ENCODE results near the gene DGAT2.

DGAT2 gene

DNA sequence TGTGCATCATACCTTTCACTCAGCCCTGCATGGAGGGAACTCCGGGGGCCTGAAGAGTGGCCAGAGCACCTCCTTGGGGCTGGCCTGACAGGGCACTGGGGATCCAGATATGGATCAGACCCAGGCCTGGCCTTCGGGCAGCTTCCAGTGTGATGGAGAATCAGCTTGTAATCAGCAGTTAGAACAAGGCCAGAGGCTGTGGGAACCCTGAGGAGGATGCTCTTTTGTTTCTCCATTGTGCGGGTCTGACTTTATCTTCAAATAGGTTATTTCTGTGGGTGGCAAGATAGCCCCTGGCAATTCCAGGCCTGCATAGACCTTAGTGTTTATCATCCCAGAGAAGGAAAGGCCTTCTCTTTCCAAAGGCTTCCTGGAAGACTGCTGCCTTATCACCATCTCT, 12.3 kb downstream of the DGAT2 start:
- DNase-seq (ENCODE audit: low spot score), result no peak

- DNase-seq (ENCODE audit: low spot score), result no peak
Measured at GRCh38 chr11:75781296-75781695, 12.7 kb downstream of the DGAT2 start.

DNA sequence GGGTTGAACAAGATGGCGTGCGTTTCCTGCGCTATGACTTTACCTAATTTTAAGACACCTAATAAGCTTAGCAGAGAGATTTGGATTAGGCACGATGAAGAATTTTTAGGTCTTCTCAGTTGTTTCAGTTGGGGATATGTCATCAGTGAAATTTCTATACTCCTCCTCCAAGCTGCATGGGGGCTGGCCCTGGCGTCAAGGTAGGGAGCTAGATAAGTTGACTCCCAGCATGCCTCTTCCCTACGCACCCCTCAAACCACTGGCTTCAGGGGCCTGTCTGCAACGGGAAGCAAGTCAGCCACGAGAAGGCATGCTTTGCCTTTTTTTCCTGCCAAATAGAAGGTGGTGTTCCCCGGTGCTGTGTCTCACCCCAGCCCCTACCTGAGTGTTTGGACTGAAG, 13.3 kb downstream of the DGAT2 start:
- DNase-seq (ENCODE audit: low spot score), result no peak

GRCh38 chr11:75782540-75783263, 14.1 kb downstream of the DGAT2 start:
- no peak for DNase-seq (ENCODE audit: low spot score)

- DNase-seq (ENCODE audit: low spot score), result no peak
Measured at GRCh38 chr11:75783416-75784084, 15.0 kb downstream of the DGAT2 start.

GRCh38 chr11:75784085-75784478, 15.5 kb downstream of the DGAT2 start:
- DNase-seq (ENCODE audit: low spot score), result no peak

DNA sequence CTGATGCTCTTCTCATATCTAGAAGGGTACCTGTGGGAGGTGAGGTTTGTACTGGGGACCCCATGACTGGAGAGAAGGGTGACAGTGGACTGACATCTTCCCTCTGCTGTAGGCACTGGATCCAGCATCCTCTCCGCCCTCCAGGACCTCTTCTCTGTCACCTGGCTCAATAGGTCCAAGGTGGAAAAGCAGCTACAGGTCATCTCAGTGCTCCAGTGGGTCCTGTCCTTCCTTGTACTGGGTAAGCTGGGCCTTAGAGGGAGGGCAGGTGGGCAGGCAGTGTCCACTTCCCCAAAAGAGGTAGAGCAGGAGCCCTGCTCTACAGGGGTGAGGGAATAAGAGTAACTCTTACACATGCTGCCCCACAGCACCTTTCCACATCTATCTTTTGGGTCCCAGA, 15.9 kb downstream of the DGAT2 start:
- DNase-seq (ENCODE audit: low spot score), result no peak

DNA sequence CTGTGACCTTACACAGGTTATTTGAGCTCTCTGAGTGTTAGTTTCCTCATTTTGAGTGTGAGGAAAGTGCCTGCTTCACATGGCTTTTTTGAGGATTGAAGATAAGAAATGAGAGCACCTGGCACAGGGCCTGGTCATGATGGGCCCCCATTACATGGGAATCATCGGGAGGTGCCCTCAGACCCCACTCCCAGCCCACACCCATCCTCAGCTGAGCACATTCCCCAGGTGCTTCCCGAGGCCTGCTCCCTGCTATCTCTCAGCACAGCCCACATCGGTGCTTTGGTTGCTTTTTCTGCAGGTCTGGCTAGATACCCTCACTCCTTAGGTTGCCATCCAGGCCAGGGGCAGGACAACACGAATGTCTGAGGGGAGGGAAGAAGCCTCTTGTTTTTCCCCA, 16.6 kb downstream of the DGAT2 start:
- no peak for DNase-seq (ENCODE audit: low spot score)

GRCh38 chr11:75786101-75786736, 17.6 kb downstream of the DGAT2 start:
- DNase-seq (ENCODE audit: low spot score), result peak; percentile 54

DNA sequence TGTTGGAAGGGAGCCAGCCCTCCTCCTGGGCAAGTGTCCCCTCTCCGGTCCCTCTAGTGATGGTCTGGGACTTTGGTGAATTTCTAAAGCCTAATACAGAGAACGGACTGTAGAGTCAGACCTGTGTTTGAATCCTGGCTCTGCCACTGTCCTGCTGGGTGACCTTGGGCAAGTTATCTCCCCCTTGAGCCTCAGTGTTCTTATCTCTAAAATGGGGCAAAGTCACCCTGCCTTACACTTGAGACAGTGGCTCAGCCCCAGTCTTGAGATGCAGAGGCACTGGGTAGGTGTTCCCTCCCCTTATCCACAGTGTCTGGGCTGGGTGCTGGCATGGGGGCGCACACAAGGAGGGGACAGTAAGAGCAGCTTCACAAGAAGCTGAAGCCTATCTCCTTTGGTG, 20.9 kb downstream of the DGAT2 start:
- DNase-seq (ENCODE audit: low spot score), result no peak

- DNase-seq (ENCODE audit: low spot score), result no peak
Measured at GRCh38 chr11:75790986-75791385, 22.4 kb downstream of the DGAT2 start.

- no peak for DNase-seq (ENCODE audit: low spot score)
Measured at GRCh38 chr11:75792127-75792731, 23.7 kb downstream of the DGAT2 start.

DNA sequence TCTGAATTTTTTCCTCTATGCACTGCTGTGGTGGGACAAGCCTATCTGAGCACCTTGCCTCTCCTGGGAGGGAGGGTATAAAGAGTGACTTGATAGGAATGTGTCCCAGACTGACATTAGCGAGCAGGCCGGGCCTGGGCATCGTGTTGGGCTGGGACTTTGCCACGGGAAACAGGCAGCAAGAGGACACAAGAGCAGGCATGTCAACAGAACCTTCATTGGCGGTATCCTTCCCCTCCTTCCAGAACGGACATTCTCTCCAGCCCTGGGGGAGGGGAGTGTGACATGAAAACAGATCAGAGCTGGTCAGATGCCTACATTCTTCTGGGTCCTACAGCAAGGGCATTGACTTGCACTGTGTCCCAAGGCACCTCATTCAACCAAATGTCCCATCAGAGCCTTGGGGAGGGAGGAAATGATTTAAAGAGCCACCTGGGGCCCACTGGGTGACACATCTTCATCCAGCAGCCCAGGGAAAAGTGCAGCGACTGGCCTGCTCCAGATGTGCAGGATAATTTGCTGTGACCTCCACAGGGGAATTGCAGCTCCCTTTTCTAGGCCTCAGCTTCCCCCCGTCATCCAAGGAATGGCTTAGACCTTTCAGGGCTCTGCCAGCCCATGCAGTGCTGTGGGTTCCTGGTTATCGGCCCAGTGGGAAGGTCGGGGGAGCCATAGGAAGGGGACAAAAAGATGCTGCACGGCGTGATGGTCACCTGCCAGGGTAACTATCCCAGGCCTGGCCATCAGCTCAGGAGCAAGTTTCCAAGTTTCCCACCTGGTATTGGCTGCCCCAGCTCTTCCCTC, 24.6 kb downstream of the DGAT2 start:
- no peak for DNase-seq (ENCODE audit: low spot score)

GRCh38 chr11:75793966-75794365, 25.4 kb downstream of the DGAT2 start:
- no peak for DNase-seq (ENCODE audit: low spot score)

DNA sequence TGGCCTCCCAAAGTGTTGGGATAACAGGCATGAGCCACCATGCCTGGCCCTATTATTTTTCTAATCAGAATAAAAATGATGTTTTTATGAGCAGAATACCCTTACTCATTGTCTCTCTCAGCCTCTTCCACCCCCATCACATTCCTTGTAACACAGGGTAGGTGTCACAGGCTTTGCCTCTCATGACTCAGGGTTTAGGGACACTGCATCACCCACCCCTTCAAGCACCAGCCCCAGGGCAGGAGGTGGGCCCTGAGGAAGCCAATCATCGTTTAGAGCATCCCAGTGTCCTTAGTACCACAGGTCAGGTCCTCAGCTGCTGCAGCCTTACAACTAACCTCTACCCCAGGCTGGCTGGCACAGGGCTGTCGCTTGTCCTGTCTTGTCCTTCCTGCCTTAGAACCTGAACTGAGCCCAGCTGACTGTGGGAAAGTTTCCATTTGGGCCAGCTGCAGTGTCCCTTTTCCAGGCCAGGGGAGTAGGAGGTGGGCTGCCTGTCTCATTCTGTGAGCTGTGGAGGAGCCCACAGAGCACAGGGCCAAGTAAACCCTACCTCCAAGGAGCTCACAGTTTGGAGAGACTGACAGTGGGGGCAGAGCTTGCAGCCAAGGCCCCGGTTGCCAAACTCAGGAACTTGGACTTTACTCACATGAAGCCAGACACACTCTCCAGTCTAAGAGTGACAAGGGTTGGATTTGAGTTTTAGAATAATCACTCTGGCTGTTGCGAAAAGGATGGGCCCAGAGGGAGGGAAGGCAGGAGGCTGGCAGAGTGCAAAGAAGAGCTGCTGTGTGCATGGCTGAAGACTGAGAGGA, 26.9 kb downstream of the DGAT2 start:
- DNase-seq (ENCODE audit: low spot score), result no peak

GRCh38 chr11:75796091-75796435, 27.5 kb downstream of the DGAT2 start:
- no peak for DNase-seq (ENCODE audit: low spot score)

DNA sequence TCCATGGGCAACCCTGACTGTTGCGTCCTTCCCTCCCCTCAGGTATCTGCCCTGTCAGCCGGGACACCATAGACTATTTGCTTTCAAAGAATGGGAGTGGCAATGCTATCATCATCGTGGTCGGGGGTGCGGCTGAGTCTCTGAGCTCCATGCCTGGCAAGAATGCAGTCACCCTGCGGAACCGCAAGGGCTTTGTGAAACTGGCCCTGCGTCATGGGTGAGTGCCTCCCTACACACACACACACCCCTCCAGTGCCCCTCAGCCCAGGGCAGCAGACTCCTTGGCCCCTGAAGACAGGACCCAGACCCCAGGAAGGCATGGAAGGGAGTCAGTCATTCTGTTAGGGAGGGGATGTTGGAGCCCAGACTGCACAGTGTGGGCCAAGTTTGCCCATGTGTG, 28.5 kb downstream of the DGAT2 start:
- no peak for DNase-seq (ENCODE audit: low spot score)

DNA sequence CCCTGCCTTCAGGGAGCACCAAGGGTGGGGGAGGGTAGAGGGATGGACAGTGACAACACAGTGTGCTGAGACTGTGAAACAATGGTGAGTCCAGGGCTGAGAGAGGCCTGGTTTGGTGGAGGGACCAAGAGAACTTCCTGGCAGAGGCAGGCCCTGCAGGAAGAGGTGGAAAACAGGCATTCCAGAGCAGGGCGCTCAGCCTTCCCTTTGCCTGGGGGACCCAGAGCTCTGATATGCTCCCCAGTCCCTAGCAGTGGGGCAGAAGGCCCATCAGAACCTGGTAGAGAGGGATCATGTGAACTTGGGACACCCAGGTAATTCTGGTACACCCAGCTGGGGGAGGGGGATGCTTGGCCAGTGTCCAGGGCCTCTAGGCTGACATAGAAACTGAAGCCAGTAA, 29.2 kb downstream of the DGAT2 start:
- no peak for DNase-seq (ENCODE audit: low spot score)

DNA sequence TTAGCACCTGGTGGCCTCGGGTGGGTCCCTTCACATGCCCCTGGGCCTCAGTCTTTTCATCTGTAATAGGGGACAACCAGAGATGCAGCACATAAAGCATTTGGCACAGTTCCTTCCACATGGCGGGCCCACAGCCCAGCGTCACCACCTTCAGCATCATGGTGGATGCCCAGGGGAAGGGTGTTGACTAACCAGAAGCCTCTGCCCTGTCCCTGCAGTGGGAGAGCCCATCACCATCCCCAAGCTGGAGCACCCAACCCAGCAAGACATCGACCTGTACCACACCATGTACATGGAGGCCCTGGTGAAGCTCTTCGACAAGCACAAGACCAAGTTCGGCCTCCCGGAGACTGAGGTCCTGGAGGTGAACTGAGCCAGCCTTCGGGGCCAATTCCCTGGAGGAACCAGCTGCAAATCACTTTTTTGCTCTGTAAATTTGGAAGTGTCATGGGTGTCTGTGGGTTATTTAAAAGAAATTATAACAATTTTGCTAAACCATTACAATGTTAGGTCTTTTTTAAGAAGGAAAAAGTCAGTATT, 31.6 kb downstream of the DGAT2 start:
- DNase-seq (ENCODE audit: low spot score), result no peak

GRCh38 chr11:75800728-75801361, 32.3 kb downstream of the DGAT2 start:
- no peak for DNase-seq (ENCODE audit: low spot score)

Measured in LoVo (cell line).